HUES48 (cell line): ENCODE results near the gene IL17RE.

Experiments used
- H3K27ac ChIP-seq: one replicate; pipeline ENCODE4 v1.7.0; 2013; ENCODE audit warnings: low read depth, low read length, inconsistent platforms
- H3K27me3 ChIP-seq: 2 replicates; pipeline ENCODE4 v1.6.1; 2013; ENCODE audit warnings: mild to moderate bottlenecking, low read length; ENCODE audit not compliant: control insufficient read depth, insufficient read depth
- H3K36me3 ChIP-seq: 2 replicates; pipeline ENCODE4 v1.6.1; 2013; ENCODE audit warnings: low read length; ENCODE audit not compliant: control insufficient read depth, insufficient read depth
- H3K4me1 ChIP-seq: 2 replicates; pipeline ENCODE4 v1.6.1; 2013; ENCODE audit warnings: mild to moderate bottlenecking, low read length; ENCODE audit not compliant: control insufficient read depth, insufficient read depth
- H3K4me3 ChIP-seq: 2 replicates; pipeline ENCODE4 v1.5.1; 2013; ENCODE audit warnings: mild to moderate bottlenecking, low read depth, low read length
- H3K9ac ChIP-seq: 2 replicates; pipeline ENCODE4 v1.6.1; 2013; ENCODE audit warnings: mild to moderate bottlenecking, low read depth, low read length, moderate library complexity
- H3K9me3 ChIP-seq: 2 replicates; pipeline ENCODE4 v1.6.1; 2013; ENCODE audit warnings: low read length; ENCODE audit not compliant: control insufficient read depth, insufficient read depth

Gene IL17RE

GRCh38 chr3:9916734-9917680, 14.4 kb downstream of the IL17RE start, which contains the start of gene IL17RC:
Gene IL17RC, plus strand, starts transcription at chr3:9917098. Its CDS starts 218 bp downstream, at chr3:9917316.
- H3K4me3 ChIP-seq = peak within 1 kb of the TSS; percentile 68

GRCh38 chr3:9917820-9918219, 15.2 kb downstream of the IL17RE start:
- Histone ChIP-seq H3K4me1 (peaks cover 22% of the 10 kb centered on the region), H3K27me3 (peaks cover 19% of the 10 kb centered on the region; the same call in 1 of the 2 replicates), H3K27ac (no peak overlapping the region), H3K36me3 (no peaks in the 10 kb centered on the region), H3K4me3 (no peak overlapping the region), H3K9ac (no peak overlapping the region), H3K9me3 (no peaks in the 10 kb centered on the region)

More at GRCh38 chr3:9916734-9917680, 14.4 kb downstream of the IL17RE start, which contains the start of gene IL17RC:
- Histone ChIP-seq H3K27me3 (peaks cover 19% of the 10 kb centered on the region; the same call in 1 of the 2 replicates), H3K9ac (peak within 1 kb of the TSS; percentile 47; the same call in 1 of the 2 replicates), H3K4me1 (peaks cover 22% of the 10 kb centered on the region), H3K27ac (peak within 1 kb of the TSS; percentile 48), H3K9me3 (no peaks in the 10 kb centered on the region), H3K36me3 (no peaks in the 10 kb centered on the region)

DNA sequence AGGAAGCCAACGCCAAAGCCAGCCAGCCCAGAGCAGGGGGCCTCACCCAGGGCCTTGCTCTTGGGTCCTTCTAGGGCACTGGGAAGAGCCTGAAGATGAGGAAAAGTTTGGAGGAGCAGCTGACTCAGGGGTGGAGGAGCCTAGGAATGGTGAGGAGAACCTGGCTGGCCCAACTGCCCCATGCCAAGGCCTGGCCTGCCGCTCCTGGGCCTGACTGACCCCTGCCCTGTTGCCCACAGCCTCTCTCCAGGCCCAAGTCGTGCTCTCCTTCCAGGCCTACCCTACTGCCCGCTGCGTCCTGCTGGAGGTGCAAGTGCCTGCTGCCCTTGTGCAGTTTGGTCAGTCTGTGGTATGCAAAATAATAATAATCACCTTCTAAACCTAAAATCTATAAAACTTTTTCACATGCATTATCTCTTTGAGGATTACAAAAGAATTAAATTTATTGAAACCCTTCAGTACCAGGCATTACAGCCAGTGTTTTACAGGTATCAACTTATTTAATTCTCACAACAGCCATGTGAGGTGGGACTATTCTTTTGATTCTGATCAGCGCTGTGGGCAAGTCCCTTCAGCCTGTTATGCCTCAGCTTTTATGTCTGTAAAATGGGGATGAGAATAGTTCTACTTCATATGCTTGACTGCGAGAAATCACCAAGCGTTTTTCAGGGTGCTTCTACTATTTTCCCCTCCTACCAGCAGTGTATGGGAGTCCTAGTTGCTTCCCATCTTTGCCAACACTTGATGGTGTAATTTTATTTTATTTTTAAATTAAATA, 15.8 kb downstream of the IL17RE start:
- Histone ChIP-seq H3K36me3 (no peaks in the 10 kb centered on the region), H3K4me3 (no peak overlapping the region), H3K27ac (no peak overlapping the region), H3K9me3 (no peaks in the 10 kb centered on the region), H3K4me1 (peaks cover 22% of the 10 kb centered on the region), H3K27me3 (peaks cover 19% of the 10 kb centered on the region; the same call in 1 of the 2 replicates), H3K9ac (no peak overlapping the region)

GRCh38 chr3:9928158-9928557, 25.5 kb downstream of the IL17RE start:
- Histone ChIP-seq H3K9ac (no peak overlapping the region), H3K9me3 (no peaks in the 10 kb centered on the region), H3K36me3 (no peaks in the 10 kb centered on the region), H3K4me3 (no peak overlapping the region), H3K27me3 (no peaks in the 10 kb centered on the region), H3K4me1 (no peaks in the 10 kb centered on the region), H3K27ac (no peak overlapping the region)

GRCh38 chr3:9930804-9931418, 28.3 kb downstream of the IL17RE start:
- Histone ChIP-seq H3K4me1 (peaks cover 7% of the 10 kb centered on the region), H3K9me3 (no peaks in the 10 kb centered on the region), H3K36me3 (peaks cover 9% of the 10 kb centered on the region; the same call in 1 of the 2 replicates), H3K4me3 (no peak overlapping the region), H3K27me3 (no peaks in the 10 kb centered on the region), H3K9ac (no peak overlapping the region), H3K27ac (no peak overlapping the region)

DNA sequence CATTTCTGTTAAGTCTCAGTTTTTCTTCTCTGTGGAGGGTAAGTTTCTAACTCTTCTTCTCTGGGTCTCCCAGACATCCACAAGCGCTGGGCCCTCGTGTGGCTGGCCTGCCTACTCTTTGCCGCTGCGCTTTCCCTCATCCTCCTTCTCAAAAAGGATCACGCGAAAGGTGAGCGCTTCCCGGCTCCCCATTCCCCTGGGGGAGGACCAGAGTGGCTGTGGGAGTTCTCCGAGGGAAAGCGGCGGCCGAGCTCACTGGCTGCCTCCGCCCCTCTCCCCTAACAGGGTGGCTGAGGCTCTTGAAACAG, 29.8 kb downstream of the IL17RE start:
- Histone ChIP-seq H3K27ac (peak overlapping the region; percentile 9), H3K9me3 (no peaks in the 10 kb centered on the region), H3K4me3 (peak overlapping the region; percentile 93), H3K27me3 (no peaks in the 10 kb centered on the region), H3K9ac (peak overlapping the region; percentile 5; the same call in 1 of the 2 replicates), H3K4me1 (peaks cover 7% of the 10 kb centered on the region), H3K36me3 (peaks cover 13% of the 10 kb centered on the region; the same call in 1 of the 2 replicates)

GRCh38 chr3:9932843-9933560, 30.4 kb downstream of the IL17RE start:
- peak overlapping the region; percentile 29; the same call in 1 of the 2 replicates for H3K9ac ChIP-seq
- H3K4me1 ChIP-seq = peaks cover 7% of the 10 kb centered on the region
- H3K27me3 ChIP-seq = no peaks in the 10 kb centered on the region
- H3K27ac ChIP-seq = peak overlapping the region; percentile 75
- H3K9me3 ChIP-seq = no peaks in the 10 kb centered on the region
- peak overlapping the region; percentile 93 for H3K4me3 ChIP-seq
- peaks cover 18% of the 10 kb centered on the region for H3K36me3 ChIP-seq

- Histone ChIP-seq H3K9me3 (no peaks in the 10 kb centered on the region), H3K9ac (peak within 1 kb of the TSS; percentile 92), H3K27me3 (no peaks in the 10 kb centered on the region), H3K4me3 (peak within 1 kb of the TSS; percentile 93), H3K27ac (peak within 1 kb of the TSS; percentile 86), H3K36me3 (peaks cover 18% of the 10 kb centered on the region), H3K4me1 (peaks cover 7% of the 10 kb centered on the region)
Observed at GRCh38 chr3:9933561-9934234, 31.1 kb downstream of the IL17RE start, which contains the start of gene CRELD1. Gene CRELD1, plus strand, starts transcription at chr3:9933834. Its CDS starts 605 bp downstream, at chr3:9934439.

DNA sequence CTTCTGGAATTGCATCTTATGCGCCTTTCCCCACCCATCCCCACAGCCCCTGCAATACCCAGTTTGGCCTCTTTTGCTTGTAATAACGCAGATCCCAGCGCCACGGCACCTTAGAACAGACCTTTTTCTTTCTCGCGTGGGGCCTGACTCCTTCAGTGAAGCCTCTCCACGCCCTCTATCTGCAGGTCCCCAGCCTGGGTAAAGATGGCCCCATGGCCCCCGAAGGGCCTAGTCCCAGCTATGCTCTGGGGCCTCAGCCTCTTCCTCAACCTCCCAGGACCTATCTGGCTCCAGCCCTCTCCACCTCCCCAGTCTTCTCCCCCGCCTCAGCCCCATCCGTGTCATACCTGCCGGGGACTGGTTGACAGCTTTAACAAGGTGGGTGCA, 31.6 kb downstream of the IL17RE start:
- H3K9ac ChIP-seq = 0 out of 2 replicates have a peak overlapping the region, but pooled peaks have one; percentile 92
- H3K27ac ChIP-seq = peak overlapping the region; percentile 86
- H3K4me1 ChIP-seq = peaks cover 7% of the 10 kb centered on the region
- H3K36me3 ChIP-seq = peaks cover 18% of the 10 kb centered on the region
- no peaks in the 10 kb centered on the region for H3K9me3 ChIP-seq
- no peaks in the 10 kb centered on the region for H3K27me3 ChIP-seq
- peak overlapping the region; percentile 93 for H3K4me3 ChIP-seq
